Measurements from ENCODE around the gene MEX3A. TPM values are rescaled to one million over a fixed set of nuclear protein-coding genes. Genes with fewer than 3 reads are reported as not detected.

MEX3A gene
- total RNA-seq, 1 donor from 2014 or later, result 0.24 TPM

- no peak for DNase-seq (ENCODE audit: low spot score)
- intact Hi-C loops (cut with DNase I), result loop anchor here (10.0 kb wide), 1 partner anchor 65 kb away; no protein-coding TSS in a partner anchor
These were observed 12.5 kb downstream of the MEX3A start for GRCh38 chr1:156069490-156070455.

GRCh38 chr1:156067262-156067661, 15.0 kb downstream of the MEX3A start:
- intact Hi-C loops (cut with DNase I), result loop anchor here (10.0 kb wide), 1 partner anchor 62 kb away; no protein-coding TSS in a partner anchor
- DNase-seq (ENCODE audit: low spot score), result no peak

GRCh38 chr1:156065871-156066270, 16.4 kb downstream of the MEX3A start:
- intact Hi-C loops (cut with DNase I), result loop anchor here (10.0 kb wide), 1 partner anchor 61 kb away; no protein-coding TSS in a partner anchor
- no peak for DNase-seq (ENCODE audit: low spot score)

- no peak for DNase-seq (ENCODE audit: low spot score)
- intact Hi-C loops (cut with DNase I), result loop anchor here (10.0 kb wide), 1 partner anchor 60 kb away; no protein-coding TSS in a partner anchor
These were observed 17.1 kb downstream of the MEX3A start for GRCh38 chr1:156065212-156065611.

- DNase-seq (ENCODE audit: low spot score), result no peak
- intact Hi-C loops (cut with DNase I), result loop anchor here (10.0 kb wide), 1 partner anchor 60 kb away; no protein-coding TSS in a partner anchor
These were observed 17.6 kb downstream of the MEX3A start for GRCh38 chr1:156064615-156065014.

- intact Hi-C loops (cut with DNase I), result loop anchor here (10.0 kb wide), 1 partner anchor 59 kb away; no protein-coding TSS in a partner anchor
These were observed 18.3 kb downstream of the MEX3A start for GRCh38 chr1:156063997-156064285.

GRCh38 chr1:156062189-156062588, 20.1 kb downstream of the MEX3A start:
- intact Hi-C loops (cut with DNase I), result loop anchor here (10.0 kb wide), 1 partner anchor 57 kb away; no protein-coding TSS in a partner anchor
- DNase-seq (ENCODE audit: low spot score), result no peak

More at GRCh38 chr1:156063997-156064285, 18.3 kb downstream of the MEX3A start:
- no peak for DNase-seq (ENCODE audit: low spot score)

- intact Hi-C loops (cut with DNase I), result loop anchor here (10.0 kb wide), 1 partner anchor 56 kb away; no protein-coding TSS in a partner anchor
- DNase-seq (ENCODE audit: low spot score), result no peak
These were observed 21.2 kb downstream of the MEX3A start, which contains the start of gene RAB25 for GRCh38 chr1:156060937-156061636. RAB25 (plus strand) TSS chr1:156061160; CDS start chr1:156061401, 241 bp downstream.

GRCh38 chr1:156056326-156056849, 25.9 kb downstream of the MEX3A start:
- intact Hi-C loops (cut with DNase I), result loop anchor here (10.0 kb wide), 1 partner anchor 122 kb away; the partner anchor contains the start of gene KHDC4
- no peak for DNase-seq (ENCODE audit: low spot score)

GRCh38 chr1:156055281-156056048, 26.8 kb downstream of the MEX3A start:
- DNase-seq (ENCODE audit: low spot score), result no peak
- intact Hi-C loops (cut with DNase I), result loop anchor here (2.0 to 10.0 kb wide), 2 partner anchors 35 to 121 kb away; partner anchors contain the start of genes KHDC4 and SSR2

GRCh38 chr1:156054500-156055280, 27.6 kb downstream of the MEX3A start, which contains the start of gene LAMTOR2:
LAMTOR2 (plus strand) TSS chr1:156054782; CDS start chr1:156054890, 108 bp downstream.
- DNase-seq (ENCODE audit: low spot score), result peak; percentile 99
- intact Hi-C loops (cut with DNase I), result loop anchor here (2.0 to 10.0 kb wide), 2 partner anchors 34 to 120 kb away; partner anchors contain the start of genes KHDC4 and SSR2

- DNase-seq (ENCODE audit: low spot score), result peak; percentile 91
- intact Hi-C loops (cut with DNase I), result loop anchor here (2.0 to 10.0 kb wide), 2 partner anchors 33 to 119 kb away; partner anchors contain the start of genes KHDC4 and SSR2
These were observed 28.3 kb downstream of the MEX3A start, which contains the start of gene UBQLN4 for GRCh38 chr1:156053768-156054499. UBQLN4 (minus strand) TSS chr1:156053798; CDS start chr1:156053701, 97 bp downstream.

GRCh38 chr1:156052862-156053767, 29.1 kb downstream of the MEX3A start:
- DNase-seq (ENCODE audit: low spot score), result no peak
- intact Hi-C loops (cut with DNase I), result loop anchor here (10.0 kb wide), 1 partner anchor 118 kb away; the partner anchor contains the start of gene KHDC4

- intact Hi-C loops (cut with DNase I), result loop anchor here (10.0 kb wide), 1 partner anchor 116 kb away; the partner anchor contains the start of gene KHDC4
- DNase-seq (ENCODE audit: low spot score), result no peak
These were observed 31.1 kb downstream of the MEX3A start for GRCh38 chr1:156051011-156051725.

- DNase-seq (ENCODE audit: low spot score), result peak; percentile 79
- intact Hi-C loops (cut with DNase I), result loop anchor here (10.0 kb wide), 1 partner anchor 116 kb away; the partner anchor contains the start of gene KHDC4
These were observed 31.9 kb downstream of the MEX3A start for GRCh38 chr1:156050376-156050775.
